Astrocyte (in vitro differentiated cells and primary cell): Measurements from ENCODE around the gene PRDM4.
"Not testable (repeated sequence)": the region's sequence is repeated elsewhere in the genome, so short reads cannot be mapped to it uniquely, and the experiment has no call there.

Source experiments
- EZH2 ChIP-seq: IDR thresholded peaks from 2 replicates; pipeline ENCODE4 v1.6.1; 2012; ENCODE audit warnings: mild to moderate bottlenecking, low read length, inconsistent platforms; ENCODE audit not compliant: insufficient read depth
- TF ChIP-seq, protein P1 (sequence below): IDR thresholded peaks from 2 replicates; pipeline ENCODE4 v1.5.1; 2011; ENCODE audit warnings: low read depth, mild to moderate bottlenecking, inconsistent platforms, low read length, moderate library complexity; ENCODE audit not compliant: insufficient read depth

DNA sequence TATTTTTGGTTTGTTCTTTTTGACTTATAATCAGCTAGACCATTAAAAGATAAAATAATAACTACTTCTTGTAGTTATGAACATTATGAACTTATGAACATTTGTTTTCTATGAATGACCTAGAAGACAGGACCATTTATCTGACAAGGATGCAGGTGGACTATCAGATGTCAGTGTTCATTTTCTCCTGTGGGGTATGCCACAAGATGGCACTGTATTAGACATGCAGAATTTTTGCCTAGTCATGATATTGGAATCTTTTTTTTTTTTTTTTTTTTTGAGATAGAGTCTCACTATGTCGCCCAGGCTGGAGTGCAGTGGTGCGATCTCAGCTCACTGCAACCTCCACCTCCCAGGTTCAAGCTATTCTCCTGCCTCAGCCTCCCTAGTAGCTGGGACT lies 65.2 kb downstream of the PRDM4 start:
- TF ChIP-seq, protein P1, sequence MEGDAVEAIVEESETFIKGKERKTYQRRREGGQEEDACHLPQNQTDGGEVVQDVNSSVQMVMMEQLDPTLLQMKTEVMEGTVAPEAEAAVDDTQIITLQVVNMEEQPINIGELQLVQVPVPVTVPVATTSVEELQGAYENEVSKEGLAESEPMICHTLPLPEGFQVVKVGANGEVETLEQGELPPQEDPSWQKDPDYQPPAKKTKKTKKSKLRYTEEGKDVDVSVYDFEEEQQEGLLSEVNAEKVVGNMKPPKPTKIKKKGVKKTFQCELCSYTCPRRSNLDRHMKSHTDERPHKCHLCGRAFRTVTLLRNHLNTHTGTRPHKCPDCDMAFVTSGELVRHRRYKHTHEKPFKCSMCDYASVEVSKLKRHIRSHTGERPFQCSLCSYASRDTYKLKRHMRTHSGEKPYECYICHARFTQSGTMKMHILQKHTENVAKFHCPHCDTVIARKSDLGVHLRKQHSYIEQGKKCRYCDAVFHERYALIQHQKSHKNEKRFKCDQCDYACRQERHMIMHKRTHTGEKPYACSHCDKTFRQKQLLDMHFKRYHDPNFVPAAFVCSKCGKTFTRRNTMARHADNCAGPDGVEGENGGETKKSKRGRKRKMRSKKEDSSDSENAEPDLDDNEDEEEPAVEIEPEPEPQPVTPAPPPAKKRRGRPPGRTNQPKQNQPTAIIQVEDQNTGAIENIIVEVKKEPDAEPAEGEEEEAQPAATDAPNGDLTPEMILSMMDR, result peak; percentile 42
- TF ChIP-seq EZH2, result not testable (repeated sequence)
